Stimulated activated CD8-positive, alpha-beta memory T cell treated with anti-CD3 and anti-CD28 coated beads, Interleukin-15, amount 100 ng/mL, for 48 hours (primary cell): Measurements from ENCODE around the gene CBLB.

Experiments used
- DNase-seq, 2 donors: peaks; one replicate each; pipeline ENCODE4 v3.0.0-alpha.2; 2020; ENCODE audit warnings: low read depth in 2 of 2

The CBLB gene

DNA sequence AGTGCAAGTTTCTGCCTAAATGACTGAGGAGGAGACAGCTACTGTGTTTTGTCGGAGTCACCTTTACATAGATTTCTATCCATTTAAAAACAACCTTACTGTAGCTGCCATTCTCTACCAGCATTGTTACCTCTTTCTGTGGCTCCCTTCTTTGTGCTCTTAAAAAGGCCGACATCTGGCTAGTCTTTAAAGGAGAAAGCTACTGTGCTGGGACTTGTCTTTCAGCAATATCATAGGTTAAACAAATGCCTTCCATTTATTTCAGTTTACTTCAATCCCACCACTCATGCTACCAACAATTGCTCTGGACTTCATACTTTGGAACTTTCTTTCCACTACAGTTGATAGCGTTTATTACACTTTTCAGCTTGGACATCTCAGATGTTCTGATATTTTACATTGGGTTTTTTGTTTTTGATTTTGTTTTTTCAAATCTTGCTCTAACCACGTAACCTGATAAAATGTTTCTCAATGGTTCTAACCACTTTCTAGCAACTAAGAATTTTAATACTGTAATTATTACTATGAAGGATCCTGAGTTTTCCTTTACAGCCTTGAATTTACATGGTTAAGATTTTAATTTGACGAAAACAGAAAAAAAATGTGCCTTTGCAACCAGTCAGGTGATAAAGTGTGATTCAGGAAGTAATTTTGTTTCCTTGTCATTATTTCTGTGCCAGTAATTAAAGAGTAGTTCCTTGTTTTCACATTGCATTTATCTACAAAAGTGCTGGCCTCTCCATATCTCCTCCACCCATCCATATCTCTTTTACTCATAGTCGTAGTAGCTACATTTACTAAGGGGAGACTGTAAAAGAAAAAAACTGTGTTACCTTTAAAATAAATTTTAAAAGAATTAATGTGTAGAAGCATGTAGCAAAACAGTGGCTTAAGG, 1.3 kb upstream of the CBLB start:
- no peak for DNase-seq

DNA sequence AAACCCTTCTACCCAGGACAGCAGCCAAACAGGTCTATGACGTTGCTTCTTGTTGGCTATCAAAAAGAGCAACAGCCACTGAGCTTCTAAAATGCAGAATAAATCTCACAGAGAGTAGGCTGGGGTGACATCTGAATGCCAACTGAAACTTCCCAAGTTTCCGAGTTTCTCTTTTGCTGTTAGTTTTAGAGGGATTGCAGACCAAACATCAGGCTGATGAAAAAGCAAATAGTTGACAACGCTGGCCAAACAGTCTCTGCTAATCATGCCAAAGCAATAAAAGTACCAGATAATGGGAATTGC, 670 bp upstream of the CBLB start:
- no peak for DNase-seq

DNA sequence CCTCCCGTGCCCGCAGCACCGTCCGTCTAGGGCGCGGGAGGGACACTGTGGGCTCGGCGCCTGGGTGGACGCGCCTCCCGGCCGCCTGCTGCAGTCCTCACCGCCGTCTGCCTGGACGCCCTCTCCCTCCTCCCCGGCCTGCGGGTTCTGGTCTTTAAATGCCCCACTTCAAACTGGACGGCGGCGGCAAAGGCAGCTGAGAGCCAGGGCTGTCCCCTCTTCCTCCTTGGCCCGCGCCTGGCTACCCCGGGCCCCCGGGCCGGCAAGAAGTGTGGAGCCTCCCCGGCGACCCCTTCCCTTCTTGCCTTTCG, 426 bp downstream of the CBLB start:
- DNase-seq: no peak

GRCh38 chr3:105867712-105868430, 941 bp downstream of the CBLB start:
- no peak for DNase-seq

- no peak for DNase-seq
These were observed 1.9 kb downstream of the CBLB start for GRCh38 chr3:105866656-105867653.

DNA sequence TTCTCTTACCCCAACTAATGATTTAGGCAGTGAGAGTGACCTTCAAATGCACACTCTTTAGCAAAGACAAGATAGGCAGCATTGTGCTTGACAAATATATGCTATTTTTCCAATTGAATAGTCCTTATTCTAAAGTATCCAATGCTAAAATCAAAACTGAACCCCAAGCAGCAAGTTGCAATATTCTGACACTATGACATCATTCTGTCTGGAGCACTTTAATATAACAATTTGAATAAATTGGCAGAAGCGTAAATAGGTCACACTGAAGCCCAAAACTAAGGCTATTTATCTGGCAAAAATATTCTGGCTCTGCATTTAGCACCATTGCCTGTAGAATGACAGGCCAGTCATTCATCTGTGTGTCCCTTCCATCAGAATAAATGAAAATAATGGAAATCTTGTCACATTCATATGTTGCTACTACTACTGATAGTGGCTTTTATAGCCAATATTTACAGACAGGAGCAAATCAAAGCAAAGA, 2.9 kb downstream of the CBLB start:
- DNase-seq: no peak

DNA sequence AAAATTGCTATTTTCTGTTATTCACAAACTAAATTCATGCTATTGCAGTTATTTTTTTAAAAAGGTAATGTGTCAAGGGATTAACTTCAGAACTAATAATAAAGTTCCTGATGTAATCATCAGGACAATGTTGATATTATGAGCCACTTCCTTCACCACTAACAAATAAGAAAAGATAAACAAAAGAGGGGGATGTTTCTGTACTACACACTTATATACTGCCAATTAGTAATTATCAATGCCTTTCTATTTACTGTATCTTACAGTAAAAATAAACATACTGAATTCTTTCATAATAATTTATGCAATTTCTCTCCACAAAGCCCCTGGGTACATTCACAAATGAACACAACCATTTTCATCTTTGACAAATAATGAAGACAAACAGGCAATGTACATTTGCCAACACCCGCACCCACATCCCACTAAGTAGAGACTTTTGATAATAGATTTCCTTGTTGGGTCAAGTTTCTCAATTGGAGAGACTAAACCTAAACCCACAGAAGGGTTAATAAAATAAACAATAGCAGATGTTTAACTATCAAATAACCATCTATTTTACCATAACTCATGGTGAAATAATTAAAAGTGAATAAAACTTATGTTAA, 3.7 kb downstream of the CBLB start:
- no peak for DNase-seq

DNA sequence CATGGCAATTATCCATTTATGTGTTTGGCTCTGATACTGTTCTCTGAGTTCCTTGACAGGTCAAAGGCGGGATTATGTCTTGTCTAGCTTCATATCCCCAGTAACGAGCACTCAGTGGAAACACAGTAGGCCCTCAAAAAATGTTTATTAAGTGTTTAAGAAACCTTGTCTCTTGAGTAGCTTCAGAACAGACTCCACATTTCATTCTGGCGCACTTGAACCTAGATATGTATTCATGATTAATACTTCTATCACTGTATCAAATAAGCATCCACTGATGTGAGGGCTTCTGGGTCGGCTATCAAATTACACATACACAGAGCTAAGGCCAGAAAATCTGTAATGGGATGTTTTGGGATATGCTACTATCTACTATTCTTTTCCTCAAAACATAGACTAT, 4.6 kb downstream of the CBLB start:
- no peak for DNase-seq

DNA sequence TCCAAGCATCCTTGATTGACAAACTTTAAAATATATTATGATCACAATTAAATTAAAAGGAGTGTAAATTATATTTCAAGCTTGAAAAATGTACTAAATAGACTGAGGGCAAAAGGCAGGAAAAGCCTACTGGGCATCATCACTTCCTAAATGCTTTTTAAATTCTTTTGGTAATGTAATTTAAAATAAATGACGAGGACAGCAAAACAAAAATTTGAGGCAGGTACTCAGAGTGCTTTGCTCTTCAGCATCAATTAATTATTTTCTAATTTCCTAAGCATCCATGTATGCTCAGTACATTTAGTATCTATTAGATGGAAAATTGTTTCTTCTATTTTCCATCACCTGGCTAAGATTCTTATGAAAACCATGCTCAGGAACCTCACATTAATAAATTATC, 5.2 kb downstream of the CBLB start:
- DNase-seq: no peak

GRCh38 chr3:105862217-105862616, 6.6 kb downstream of the CBLB start:
- no peak for DNase-seq

DNA sequence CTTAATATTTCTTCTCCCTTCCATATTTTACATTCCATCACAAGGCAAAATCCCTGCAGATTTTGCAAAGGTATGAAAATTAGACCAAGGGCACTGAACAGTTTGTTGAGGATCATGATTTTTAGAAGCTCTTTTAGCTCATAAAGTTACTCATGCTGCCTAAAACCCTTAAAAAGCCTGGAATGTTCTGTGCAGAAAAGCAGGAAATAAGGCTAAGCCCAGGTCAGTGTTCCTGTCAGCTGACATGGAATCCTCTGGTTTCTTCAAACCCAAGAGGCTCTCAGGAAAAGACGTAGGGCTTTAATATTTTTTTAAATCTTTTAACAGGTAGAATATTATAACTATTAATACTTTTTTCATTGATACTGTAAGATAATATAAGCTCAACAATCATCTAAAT, 8.2 kb downstream of the CBLB start:
- no peak for DNase-seq

GRCh38 chr3:105858017-105858416, 10.8 kb downstream of the CBLB start:
- DNase-seq: no peak

DNA sequence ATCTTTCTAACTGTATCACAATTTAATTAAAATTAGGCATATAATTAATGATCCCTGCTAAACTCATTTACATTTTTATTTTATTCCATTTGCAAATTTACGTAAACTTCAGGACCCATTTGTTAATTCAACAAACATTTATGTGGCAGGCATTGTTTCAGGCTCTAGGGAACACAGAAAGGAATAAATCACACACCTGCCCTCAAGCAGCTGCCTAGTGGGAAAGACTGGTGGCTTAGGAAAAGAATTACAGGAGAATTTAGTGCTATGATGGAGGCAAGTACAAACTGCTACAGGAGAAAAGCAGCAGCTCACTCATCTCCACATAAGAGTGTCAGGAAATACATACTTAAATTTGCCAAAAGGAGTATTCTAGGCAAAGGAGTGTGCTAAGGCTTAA, 11.2 kb downstream of the CBLB start:
- DNase-seq: no peak

DNA sequence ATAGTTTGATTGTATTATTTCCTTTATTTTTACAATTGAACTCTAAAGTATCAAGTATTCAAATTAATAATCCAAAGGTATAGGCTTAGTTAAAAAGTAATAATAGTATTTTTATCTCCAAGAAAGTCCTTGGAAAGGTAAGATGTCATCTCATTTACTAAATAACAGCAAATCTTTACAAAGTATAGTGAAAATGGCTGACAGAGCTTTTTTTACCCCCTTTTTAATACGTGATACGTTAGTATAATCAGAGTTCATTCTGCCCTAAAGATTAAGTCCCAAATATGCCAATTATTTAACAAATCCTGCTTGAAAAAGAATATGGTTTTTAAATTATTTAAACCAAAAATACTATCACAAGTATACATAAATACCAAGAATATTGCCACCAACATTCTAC, 12.2 kb downstream of the CBLB start:
- DNase-seq: no peak

GRCh38 chr3:105853801-105854432, 14.9 kb downstream of the CBLB start:
- no peak for DNase-seq

DNA sequence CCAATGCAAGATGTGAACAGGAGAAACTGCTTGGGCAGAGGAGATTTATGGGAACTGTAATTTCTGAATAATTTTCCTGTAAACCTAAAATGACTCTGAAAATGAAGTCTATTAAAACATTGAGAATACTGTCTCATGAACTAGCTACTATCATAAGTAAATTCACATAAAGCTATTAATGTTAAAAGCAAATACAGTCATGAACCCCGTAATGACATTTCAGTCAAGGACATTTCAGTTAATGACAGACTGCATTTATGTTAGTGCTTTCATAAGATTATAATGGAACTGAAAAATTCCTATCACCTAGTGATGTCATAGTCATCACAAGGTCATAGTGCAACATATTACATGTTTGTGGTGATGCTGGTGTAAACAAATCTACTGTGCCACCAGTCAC, 17.2 kb downstream of the CBLB start:
- DNase-seq: no peak

GRCh38 chr3:105851176-105851575, 17.6 kb downstream of the CBLB start:
- DNase-seq: no peak

DNA sequence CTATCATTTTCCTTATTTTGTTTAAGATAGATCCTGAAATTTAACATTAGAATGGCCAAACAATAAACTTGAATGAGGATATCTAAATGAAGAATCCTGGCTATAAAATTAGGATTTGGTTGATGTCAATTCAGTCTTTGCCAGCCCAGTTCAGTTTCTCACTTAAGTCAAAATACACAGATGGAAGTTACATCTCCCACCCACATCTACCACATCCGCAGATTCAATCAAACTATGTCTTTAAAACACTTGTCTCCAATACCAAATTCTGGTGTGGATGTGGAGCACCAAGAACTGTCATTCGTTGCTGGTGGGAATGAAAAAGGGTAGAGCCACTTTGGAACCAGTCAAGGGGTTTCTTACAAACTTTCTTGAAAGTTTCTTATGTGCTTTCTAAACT, 18.2 kb downstream of the CBLB start:
- DNase-seq: no peak

DNA sequence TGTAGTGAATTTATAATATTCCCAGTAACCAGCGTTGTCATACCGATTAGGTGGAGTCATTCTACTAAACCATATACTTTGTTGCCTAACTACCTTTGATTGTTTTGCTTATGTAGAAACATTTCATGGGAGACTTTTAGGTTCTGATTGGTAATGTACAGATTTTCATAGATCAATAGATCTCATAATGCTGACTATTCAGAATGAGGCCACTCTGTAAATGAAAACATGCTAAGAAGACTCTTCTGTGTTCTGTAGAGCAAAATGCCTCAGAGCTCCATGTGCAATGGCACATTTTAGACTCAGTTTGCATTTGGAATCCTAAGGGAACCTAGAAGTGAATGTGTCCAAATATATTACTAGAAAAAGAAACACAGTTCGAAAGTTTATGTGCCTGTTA, 20.0 kb downstream of the CBLB start:
- no peak for DNase-seq

GRCh38 chr3:105847865-105848264, 20.9 kb downstream of the CBLB start:
- no peak for DNase-seq

GRCh38 chr3:105847452-105847851, 21.4 kb downstream of the CBLB start:
- no peak for DNase-seq
